H9 (cell line): ENCODE data around the gene LARGE1. TPM values are rescaled to one million over a fixed set of nuclear protein-coding genes. Genes with fewer than 3 reads are reported as not detected.

Source experiments
- DNase-seq: peaks from one replicate; pipeline ENCODE4 v3.0.0-alpha.2; 2017
- H2AFZ ChIP-seq: one replicate; pipeline ENCODE4 v1.6.1; 2013; ENCODE audit warnings: mild to moderate bottlenecking, low read length, control low read depth, moderate library complexity
- H2AK5ac ChIP-seq: 2 replicates; pipeline ENCODE4 v1.6.1; 2013; ENCODE audit warnings: low read length, control low read depth, mixed read lengths; ENCODE audit not compliant: insufficient read length
- H2BK120ac ChIP-seq: one replicate; pipeline ENCODE4 v1.6.1; 2013; ENCODE audit warnings: low read depth, mild to moderate bottlenecking, low read length, control low read depth, inconsistent platforms; ENCODE audit not compliant: poor library complexity, severe bottlenecking
- H2BK12ac ChIP-seq: 2 replicates; pipeline ENCODE4 v1.6.1; 2013; ENCODE audit warnings: low read length, control low read depth, mixed read lengths, low read depth; ENCODE audit not compliant: insufficient read length
- H2BK15ac ChIP-seq: 2 replicates; pipeline ENCODE4 v1.6.1; 2013; ENCODE audit warnings: low read depth, low read length, control low read depth
- H2BK20ac ChIP-seq: one replicate; pipeline ENCODE4 v1.6.1; 2013; ENCODE audit warnings: low read depth, mild to moderate bottlenecking, low read length, control low read depth, inconsistent platforms; ENCODE audit not compliant: poor library complexity, severe bottlenecking
- H2BK5ac ChIP-seq: 2 replicates; pipeline ENCODE4 v1.6.1; 2013; ENCODE audit warnings: low read length, control low read depth, mixed read lengths; ENCODE audit not compliant: insufficient read length
- H3K14ac ChIP-seq: 2 replicates; pipeline ENCODE4 v1.6.1; 2013; ENCODE audit warnings: low read length, control low read depth; ENCODE audit not compliant: insufficient read depth
- H3K18ac ChIP-seq: 2 replicates; pipeline ENCODE4 v1.6.1; 2013; ENCODE audit warnings: low read depth, mild to moderate bottlenecking, mixed read lengths, low read length, control low read depth; ENCODE audit not compliant: insufficient read length
- H3K23ac ChIP-seq: 2 replicates; pipeline ENCODE4 v1.6.1; 2013; ENCODE audit warnings: low read length, control low read depth, mixed read lengths, low read depth; ENCODE audit not compliant: insufficient read length
- H3K23me2 ChIP-seq: 2 replicates; pipeline ENCODE4 v1.6.1; 2013; ENCODE audit warnings: low read depth, mild to moderate bottlenecking, mixed read lengths, low read length, control low read depth; ENCODE audit not compliant: insufficient read length, poor library complexity, severe bottlenecking
- H3K27ac ChIP-seq: 2 replicates; pipeline ENCODE4 v1.5.1; 2013; ENCODE audit warnings: low read length, control low read depth, mixed read lengths, low read depth; ENCODE audit not compliant: insufficient read length
- H3K27me3 ChIP-seq: 2 replicates; pipeline ENCODE4 v1.6.1; 2013; ENCODE audit warnings: low read length, control low read depth, inconsistent platforms; ENCODE audit not compliant: insufficient read depth
- H3K4ac ChIP-seq: 2 replicates; pipeline ENCODE4 v1.6.1; 2013; ENCODE audit warnings: low read depth, mild to moderate bottlenecking, control low read depth, inconsistent platforms, low read length, moderate library complexity
- H3K4me1 ChIP-seq: 2 replicates; pipeline ENCODE4 v1.6.1; 2013; ENCODE audit warnings: low read length, control low read depth, inconsistent platforms; ENCODE audit not compliant: insufficient read depth
- H3K4me2 ChIP-seq: 2 replicates; pipeline ENCODE4 v1.6.1; 2013; ENCODE audit warnings: low read length, control low read depth, mixed read lengths; ENCODE audit not compliant: insufficient read length, insufficient read depth
- H3K56ac ChIP-seq: 2 replicates; pipeline ENCODE4 v1.6.1; 2013; ENCODE audit warnings: low read depth, mild to moderate bottlenecking, mixed read lengths, low read length, control low read depth; ENCODE audit not compliant: insufficient read length
- H3K79me1 ChIP-seq: 2 replicates; pipeline ENCODE4 v1.6.1; 2013; ENCODE audit warnings: low read depth, mild to moderate bottlenecking, moderate library complexity, low read length, control low read depth, inconsistent platforms; ENCODE audit not compliant: insufficient read depth, poor library complexity, severe bottlenecking
- H3K79me2 ChIP-seq: 2 replicates; pipeline ENCODE4 v1.6.1; 2013; ENCODE audit warnings: low read length, control low read depth, inconsistent platforms; ENCODE audit not compliant: insufficient read depth
- H3K9ac ChIP-seq: 2 replicates; pipeline ENCODE4 v1.6.1; 2013; ENCODE audit warnings: low read length, control low read depth, mixed read lengths; ENCODE audit not compliant: insufficient read length; ENCODE audit errors: extremely low read depth
- H3K9me3 ChIP-seq: one replicate; pipeline ENCODE4 v1.6.1; 2013; ENCODE audit warnings: low read depth, low read length, inconsistent platforms; ENCODE audit not compliant: control insufficient read depth
- H3T11ph ChIP-seq: one replicate; pipeline ENCODE4 v1.6.1; 2013; ENCODE audit warnings: mild to moderate bottlenecking, low read length, control low read depth, inconsistent platforms
- H4K20me1 ChIP-seq: one replicate; pipeline ENCODE4 v1.6.1; 2013; ENCODE audit not compliant: control insufficient read depth, insufficient read length, insufficient read depth
- H4K5ac ChIP-seq: 2 replicates; pipeline ENCODE4 v1.6.1; 2013; ENCODE audit warnings: low read depth, mild to moderate bottlenecking, mixed read lengths, low read length, control low read depth; ENCODE audit not compliant: insufficient read length
- H4K8ac ChIP-seq: replicated peaks from 2 replicates; pipeline ENCODE4 v1.6.1; 2013; ENCODE audit warnings: low read length, control low read depth, mixed read lengths, low read depth; ENCODE audit not compliant: insufficient read length
- H4K91ac ChIP-seq: 2 replicates; pipeline ENCODE4 v1.6.1; 2013; ENCODE audit warnings: low read depth, mild to moderate bottlenecking, moderate library complexity, mixed read lengths, low read length, control low read depth; ENCODE audit not compliant: insufficient read length
- H3K27ac Mint-ChIP-seq, 3 experiments: 2 replicates in 2 of 3; 3 replicates in 1 of 3; pipeline ENCODE4 v1.8.0; 2020 to 2021; ENCODE audit warnings: mixed read lengths in 3 of 3, mild to moderate bottlenecking in 1 of 3, moderate library complexity in 1 of 3
- H3K27me3 Mint-ChIP-seq: 2 replicates; pipeline ENCODE4 v1.8.0; 2021; ENCODE audit warnings: low read depth, mild to moderate bottlenecking, moderate library complexity, mixed read lengths
- H3K36me3 Mint-ChIP-seq, 3 experiments: 2 replicates in 2 of 3; 3 replicates in 1 of 3; pipeline ENCODE4 v1.8.0; 2020 to 2021; ENCODE audit warnings: low read depth in 3 of 3, mixed read lengths in 3 of 3; ENCODE audit not compliant: insufficient read depth in 1 of 3
- H3K4me1 Mint-ChIP-seq, 2 experiments: 2 replicates each; pipeline ENCODE4 v1.8.0; 2020; ENCODE audit warnings: mixed read lengths in 2 of 2
- H3K4me3 Mint-ChIP-seq, 2 experiments: 2 replicates in 1 of 2; 3 replicates in 1 of 2; pipeline ENCODE4 v1.8.0; 2020 to 2021; ENCODE audit warnings: mild to moderate bottlenecking in 2 of 2, mixed read lengths in 2 of 2, moderate library complexity in 1 of 2
- H3K9me3 Mint-ChIP-seq, 2 experiments: 2 replicates in 1 of 2; 3 replicates in 1 of 2; pipeline ENCODE4 v1.8.0; 2020; ENCODE audit warnings: mild to moderate bottlenecking in 2 of 2, mixed read lengths in 2 of 2, moderate library complexity in 1 of 2
- WGBS: extraction: QIAGEN DNeasy Blood & Tissue Kit; methylation state at CpG from one replicate; pipeline ENCODE4 v1.1.7; 2013; ENCODE audit warnings: missing lambda C conversion rate, low lambda C conversion rate, mixed read lengths; ENCODE audit not compliant: insufficient read length; ENCODE audit errors: extremely low coverage; 5-methylcytosine and 5-hydroxymethylcytosine counted together
- total RNA-seq: library from RNA; stranded (reverse); gene quantifications from 2 replicates; pipeline ENCODE4 v1.2.1, GENCODE V29; 2021
- TF ChIP-seq, protein P1 (sequence below): fragments of 200-600 bp; sonication (generic); conservative IDR thresholded peaks from 3 replicates; pipeline ENCODE4 v1.8.0; 2021; ENCODE audit warnings: antibody characterized with exemption, mild to moderate bottlenecking

LARGE1 gene
- total RNA-seq, 1 experiment from 2014 or later, result 43.5 TPM

DNA sequence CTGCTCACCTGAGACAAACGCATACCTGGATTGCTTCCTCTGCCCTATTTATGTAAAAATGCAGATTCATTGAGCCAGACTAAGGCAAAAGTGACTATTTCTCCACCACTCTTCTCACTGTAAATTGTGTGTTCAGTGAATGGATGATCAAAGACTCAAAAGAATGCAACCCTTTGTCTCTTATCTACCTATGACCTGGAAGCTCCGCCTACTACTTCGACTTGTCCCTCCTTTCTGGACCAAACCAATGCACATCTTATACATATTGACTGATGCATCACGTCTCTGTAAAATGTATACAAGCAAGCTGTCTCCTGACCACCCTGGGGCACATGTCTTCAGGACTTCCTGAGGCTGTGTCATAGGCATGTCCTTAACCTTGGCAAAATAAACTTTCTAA, 444.1 kb downstream of the LARGE1 start:
- no peak overlapping the region for H3K4ac ChIP-seq
- H2BK120ac ChIP-seq, result no peak overlapping the region
- no peak overlapping the region for H3K9ac ChIP-seq
- no peak overlapping the region for H4K5ac ChIP-seq
- H3K23me2 ChIP-seq, result no peaks in the 10 kb centered on the region
- H4K20me1 ChIP-seq, result no peaks in the 10 kb centered on the region
- no CpG with 5 or more reads among the region's 4 CpGs for WGBS
- peaks cover 34 to 46% of the 10 kb centered on the region in 2 experiments for H3K4me1 Mint-ChIP-seq
- H3K4me2 ChIP-seq, result no peak overlapping the region
- no peak overlapping the region for H3K27ac ChIP-seq
- H4K8ac ChIP-seq, result no peak overlapping the region
- no peak overlapping the region for H2BK12ac ChIP-seq
- no peaks in the 10 kb centered on the region for H3K79me1 ChIP-seq
- no peak overlapping the region for H2BK15ac ChIP-seq
- no peak overlapping the region for H2BK5ac ChIP-seq
- TF ChIP-seq, protein P1, sequence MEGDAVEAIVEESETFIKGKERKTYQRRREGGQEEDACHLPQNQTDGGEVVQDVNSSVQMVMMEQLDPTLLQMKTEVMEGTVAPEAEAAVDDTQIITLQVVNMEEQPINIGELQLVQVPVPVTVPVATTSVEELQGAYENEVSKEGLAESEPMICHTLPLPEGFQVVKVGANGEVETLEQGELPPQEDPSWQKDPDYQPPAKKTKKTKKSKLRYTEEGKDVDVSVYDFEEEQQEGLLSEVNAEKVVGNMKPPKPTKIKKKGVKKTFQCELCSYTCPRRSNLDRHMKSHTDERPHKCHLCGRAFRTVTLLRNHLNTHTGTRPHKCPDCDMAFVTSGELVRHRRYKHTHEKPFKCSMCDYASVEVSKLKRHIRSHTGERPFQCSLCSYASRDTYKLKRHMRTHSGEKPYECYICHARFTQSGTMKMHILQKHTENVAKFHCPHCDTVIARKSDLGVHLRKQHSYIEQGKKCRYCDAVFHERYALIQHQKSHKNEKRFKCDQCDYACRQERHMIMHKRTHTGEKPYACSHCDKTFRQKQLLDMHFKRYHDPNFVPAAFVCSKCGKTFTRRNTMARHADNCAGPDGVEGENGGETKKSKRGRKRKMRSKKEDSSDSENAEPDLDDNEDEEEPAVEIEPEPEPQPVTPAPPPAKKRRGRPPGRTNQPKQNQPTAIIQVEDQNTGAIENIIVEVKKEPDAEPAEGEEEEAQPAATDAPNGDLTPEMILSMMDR, result no peak
- H3K23ac ChIP-seq, result no peak overlapping the region
- H3K9me3 Mint-ChIP-seq, result no peaks in the 10 kb centered on the region
- H3K56ac ChIP-seq, result no peak overlapping the region
- no peak overlapping the region for H3K18ac ChIP-seq
- H4K91ac ChIP-seq, result no peak overlapping the region
- DNase-seq, result no peak
- no peak overlapping the region for H2AFZ ChIP-seq
- H3T11ph ChIP-seq, result no peak overlapping the region
- H3K79me2 ChIP-seq, result no peaks in the 10 kb centered on the region
- H3K14ac ChIP-seq, result no peak overlapping the region
- no peaks in the 10 kb centered on the region for H3K9me3 ChIP-seq
- peak overlapping the region in 1 of 3 experiments; percentile 85; a peak in 2 of 7 replicates for H3K27ac Mint-ChIP-seq
- peaks cover 9% of the 10 kb centered on the region; the same call in 1 of the 2 replicates for H3K4me1 ChIP-seq
- no peak overlapping the region for H2BK20ac ChIP-seq
- no peak overlapping the region for H2AK5ac ChIP-seq
- H3K27me3 Mint-ChIP-seq, result no peaks in the 10 kb centered on the region
- no peaks in the 10 kb centered on the region for H3K27me3 ChIP-seq
- no peaks in the 10 kb centered on the region for H3K36me3 Mint-ChIP-seq
- no peak overlapping the region for H3K4me3 Mint-ChIP-seq
